Activated CD4-positive, alpha-beta T cell treated with anti-CD3 and anti-CD28 coated beads for 48 hours (primary cell): Measurements from ENCODE around the gene EZH2.
A peak's percentile ranks its signal among the peaks of the same experiment; 100 is the strongest.

Source experiments
- DNase-seq: peaks from one replicate; pipeline ENCODE4 v3.0.0-alpha.2; 2020

EZH2 gene

GRCh38 chr7:148803094-148803493 lies 81.0 kb downstream of the EZH2 start:
- DNase-seq, result no peak

GRCh38 chr7:148802101-148802493 lies 82.0 kb downstream of the EZH2 start:
- no peak for DNase-seq

GRCh38 chr7:148800677-148801076 lies 83.4 kb downstream of the EZH2 start:
- no peak for DNase-seq

GRCh38 chr7:148799893-148800555 lies 84.1 kb downstream of the EZH2 start:
- no peak for DNase-seq

GRCh38 chr7:148796841-148797240 lies 87.2 kb downstream of the EZH2 start:
- DNase-seq, result no peak

- no peak for DNase-seq
Observed at GRCh38 chr7:148794476-148794875, 89.6 kb downstream of the EZH2 start.

- DNase-seq, result no peak
Observed at GRCh38 chr7:148793590-148793989, 90.5 kb downstream of the EZH2 start.

GRCh38 chr7:148791546-148791945 lies 92.5 kb downstream of the EZH2 start:
- no peak for DNase-seq

- DNase-seq, result no peak
Observed at GRCh38 chr7:148790850-148791249, 93.2 kb downstream of the EZH2 start.

- no peak for DNase-seq
Observed at GRCh38 chr7:148790131-148790726, 93.9 kb downstream of the EZH2 start.

GRCh38 chr7:148789220-148789619 lies 94.9 kb downstream of the EZH2 start:
- no peak for DNase-seq

GRCh38 chr7:148787571-148788295 lies 96.4 kb downstream of the EZH2 start:
- DNase-seq, result no peak

GRCh38 chr7:148783801-148784527 lies 100.1 kb downstream of the EZH2 start:
- DNase-seq, result no peak

- no peak for DNase-seq
Observed at GRCh38 chr7:148782757-148783456, 101.2 kb downstream of the EZH2 start.

GRCh38 chr7:148774471-148774870 lies 109.6 kb downstream of the EZH2 start:
- DNase-seq, result no peak

- DNase-seq, result peak; percentile 24
Observed at GRCh38 chr7:148773334-148773733, 110.8 kb downstream of the EZH2 start.

- peak; percentile 51 for DNase-seq
Observed at GRCh38 chr7:148772297-148773089, 111.6 kb downstream of the EZH2 start.

- DNase-seq, result no peak
Observed at GRCh38 chr7:148770004-148770403, 114.1 kb downstream of the EZH2 start.

GRCh38 chr7:148763622-148764021 lies 120.5 kb downstream of the EZH2 start:
- no peak for DNase-seq

GRCh38 chr7:148761499-148762278 lies 122.4 kb downstream of the EZH2 start:
- no peak for DNase-seq
